NCI-H146 (cell line): Measurements from ENCODE around the gene ORC6.
"Not testable (repeated sequence)": the region's sequence is repeated elsewhere in the genome, so short reads cannot be mapped to it uniquely, and the experiment has no call there.

Experiments used
- DNase-seq: peaks from one replicate; lab custom pipeline; 2025; lab: John Stamatoyannopoulos, UW

Gene ORC6

GRCh38 chr16:46689365-46690280, at the start of gene ORC6:
TSS of gene ORC6 (plus strand) at chr16:46689659. CDS start at chr16:46689706, 47 bp downstream.
- DNase-seq, result peak; percentile 97

- no peak for DNase-seq
These were observed 40.8 kb upstream of the ORC6 start for GRCh38 chr16:46648656-46649055.

- DNase-seq, result no peak
These were observed 39.7 kb upstream of the ORC6 start for GRCh38 chr16:46649588-46650253.

- DNase-seq, result no peak
These were observed 39.2 kb upstream of the ORC6 start for GRCh38 chr16:46650254-46650623.

GRCh38 chr16:46651305-46651704, 38.2 kb upstream of the ORC6 start:
- DNase-seq, result no peak

GRCh38 chr16:46658925-46659324, 30.5 kb upstream of the ORC6 start:
- DNase-seq, result no peak

- no peak for DNase-seq
These were observed 27.3 kb upstream of the ORC6 start for GRCh38 chr16:46662123-46662522.

- DNase-seq, result peak; percentile 35
These were observed 16.0 kb upstream of the ORC6 start for GRCh38 chr16:46673320-46674013.

GRCh38 chr16:46677943-46678342, 11.5 kb upstream of the ORC6 start:
- not testable (repeated sequence) for DNase-seq

- not testable (repeated sequence) for DNase-seq
These were observed 7.6 kb upstream of the ORC6 start for GRCh38 chr16:46681867-46682266.

GRCh38 chr16:46686815-46687473, 2.5 kb upstream of the ORC6 start:
- DNase-seq, result no peak

GRCh38 chr16:46687486-46687885, 2.0 kb upstream of the ORC6 start:
- no peak for DNase-seq

- no peak for DNase-seq
These were observed 1.3 kb upstream of the ORC6 start for GRCh38 chr16:46688101-46688653.

GRCh38 chr16:46688654-46689364, 650 bp upstream of the ORC6 start, which contains the start of gene VPS35:
TSS of gene VPS35 (minus strand) at chr16:46689178. CDS start at chr16:46689133, 45 bp downstream.
- DNase-seq, result peak; percentile 97

- no peak for DNase-seq
These were observed 1.1 kb downstream of the ORC6 start for GRCh38 chr16:46690281-46691178.

GRCh38 chr16:46691726-46692125, 2.3 kb downstream of the ORC6 start:
- DNase-seq, result no peak

GRCh38 chr16:46693598-46693997, 4.1 kb downstream of the ORC6 start:
- DNase-seq, result no peak

GRCh38 chr16:46695937-46696336, 6.5 kb downstream of the ORC6 start:
- DNase-seq, result no peak

- no peak for DNase-seq
These were observed 7.5 kb downstream of the ORC6 start for GRCh38 chr16:46696957-46697356.

- DNase-seq, result no peak
These were observed 10.6 kb downstream of the ORC6 start for GRCh38 chr16:46700048-46700447.
